Effector memory CD8-positive, alpha-beta T cell (primary cell): ENCODE measurements around the gene CFHR2.
"Not testable (repeated sequence)": the region's sequence is repeated elsewhere in the genome, so short reads cannot be mapped to it uniquely, and the experiment has no call there.

Source experiments
- ATAC-seq: fragments of 150-1000 bp; cut with Tn5 transposase; replicated peaks from 2 replicates; pipeline ENCODE4 v1.10.0; 2021; ENCODE audit warnings: mild to moderate bottlenecking, moderate library complexity
- DNase-seq, 3 experiments: peaks; one replicate each; pipeline ENCODE4 v3.0.0; 2021
- H3K27ac Mint-ChIP-seq, 2 donors: one replicate each; pipeline ENCODE4 v1.8.0; 2022; ENCODE audit warnings: mild to moderate bottlenecking in 2 of 2, mixed read lengths in 2 of 2, moderate library complexity in 2 of 2
- H3K27me3 Mint-ChIP-seq, 2 donors: one replicate each; pipeline ENCODE4 v1.8.0; 2022; ENCODE audit warnings: mixed read lengths in 2 of 2
- H3K36me3 Mint-ChIP-seq: one replicate; pipeline ENCODE4 v1.8.0; 2022; ENCODE audit warnings: mild to moderate bottlenecking, moderate library complexity, mixed read lengths; ENCODE audit not compliant: insufficient read depth
- H3K4me1 Mint-ChIP-seq, 2 donors: one replicate each; pipeline ENCODE4 v1.8.0; 2022; ENCODE audit warnings: low read depth in 2 of 2, mixed read lengths in 2 of 2
- H3K4me3 Mint-ChIP-seq, 2 donors: one replicate each; pipeline ENCODE4 v1.8.0; 2022; ENCODE audit warnings: mild to moderate bottlenecking in 2 of 2, mixed read lengths in 2 of 2, moderate library complexity in 2 of 2
- H3K9me3 Mint-ChIP-seq, 2 donors: one replicate each; pipeline ENCODE4 v1.8.0; 2022; ENCODE audit warnings: mixed read lengths in 2 of 2
- total RNA-seq, 9 experiments: gene quantifications; one replicate each; lab custom pipeline; 2026; lab: John Stamatoyannopoulos, UW

Gene CFHR2
- 0 to 0.32 (median 0) reads per million in 9 experiments for total RNA-seq

DNA sequence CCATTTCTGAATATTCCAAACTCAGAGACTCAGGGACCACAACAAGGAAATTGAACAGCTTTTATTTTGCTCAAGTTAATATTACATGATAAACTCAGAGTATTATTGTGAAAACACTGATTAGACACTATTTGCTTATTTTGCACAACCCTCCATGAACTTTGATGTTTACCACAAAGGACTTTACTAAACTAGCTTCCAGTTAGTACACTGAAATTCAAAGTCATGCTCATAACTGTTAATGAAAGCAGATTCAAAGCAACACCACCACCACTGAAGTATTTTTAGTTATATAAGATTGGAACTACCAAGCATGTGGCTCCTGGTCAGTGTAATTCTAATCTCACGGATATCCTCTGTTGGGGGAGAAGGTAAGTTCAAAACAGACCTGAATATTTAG is at the start of gene CFHR2:
Gene CFHR2, plus strand, starts transcription at position 171 of the 400 bp plus-strand sequence. Its CDS starts 143 bp downstream, at position 314.
- not testable (repeated sequence) for H3K27ac Mint-ChIP-seq, H3K4me3 Mint-ChIP-seq, H3K36me3 Mint-ChIP-seq, H3K9me3 Mint-ChIP-seq, ATAC-seq, H3K4me1 Mint-ChIP-seq, H3K27me3 Mint-ChIP-seq, DNase-seq

DNA sequence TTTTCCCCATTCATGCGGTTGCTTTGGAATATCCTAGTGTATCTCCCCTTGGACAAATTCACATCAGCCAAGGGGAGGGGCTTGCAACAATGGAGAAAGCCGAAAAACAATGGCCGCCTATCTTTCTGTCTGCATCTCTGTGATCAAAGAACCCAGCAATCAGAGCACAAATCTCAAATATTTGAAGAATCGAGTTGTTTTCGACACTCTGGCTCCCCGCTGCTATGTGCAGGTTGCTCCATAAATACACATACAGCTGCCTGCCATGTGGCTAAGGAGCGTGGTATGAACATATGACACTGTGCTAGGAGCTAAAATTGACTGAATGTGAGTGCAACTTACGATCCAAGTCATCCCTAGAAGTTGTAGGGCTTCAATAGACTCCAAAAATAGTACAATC is 47.2 kb upstream of the CFHR2 start:
- ATAC-seq (no peak), DNase-seq (no peak)
- H3K27me3 Mint-ChIP-seq, result peaks cover 7 to 25% of the 10 kb centered on the region in 2 donors

DNA sequence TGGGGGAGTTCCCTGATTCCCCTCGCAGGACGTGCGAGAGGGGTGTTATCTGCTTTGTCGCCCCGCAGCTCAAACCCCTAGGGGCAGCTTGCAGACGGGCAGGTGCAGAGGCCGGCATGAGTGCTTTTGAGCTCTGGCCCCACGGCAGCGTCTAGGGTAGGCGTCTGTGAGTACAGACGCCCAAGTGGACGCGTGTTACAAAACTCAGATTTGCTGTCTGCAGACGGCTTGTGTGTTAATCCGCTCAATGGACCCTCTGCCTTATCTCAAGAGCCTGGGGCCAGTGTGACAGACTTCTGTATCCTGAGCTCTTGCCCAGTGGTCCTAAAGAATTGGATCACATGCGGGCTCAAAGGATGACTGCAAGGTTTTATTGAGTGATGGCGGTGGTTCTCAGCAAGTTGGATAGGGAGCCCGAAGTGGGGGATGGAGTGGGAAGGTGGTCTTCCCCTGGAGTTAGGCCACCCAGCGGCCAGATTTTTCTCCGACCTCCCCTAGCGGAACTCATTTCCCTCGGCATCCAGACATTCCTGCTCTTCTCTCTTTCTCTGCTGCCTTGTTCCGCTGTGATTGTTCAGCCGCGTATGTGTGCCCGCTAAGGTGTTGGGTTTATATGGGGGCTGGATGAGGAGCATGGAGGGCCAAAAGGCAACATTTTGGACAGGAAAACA is 46.2 kb upstream of the CFHR2 start:
- H3K36me3 Mint-ChIP-seq, result no peaks in the 10 kb centered on the region
- H3K9me3 Mint-ChIP-seq, result peaks cover 0 to 3% of the 10 kb centered on the region in 2 donors
- DNase-seq, result no peak
- H3K27ac Mint-ChIP-seq, result no peak overlapping the region
- no peaks in the 10 kb centered on the region for H3K4me1 Mint-ChIP-seq
- no peak overlapping the region for H3K4me3 Mint-ChIP-seq
- ATAC-seq, result no peak
- peaks cover 7 to 25% of the 10 kb centered on the region in 2 donors for H3K27me3 Mint-ChIP-seq

More for the DNA sequence above, 47.2 kb upstream of the CFHR2 start:
- H3K36me3 Mint-ChIP-seq, result no peaks in the 10 kb centered on the region
- no peak overlapping the region for H3K27ac Mint-ChIP-seq
- H3K4me3 Mint-ChIP-seq, result no peak overlapping the region
- no peaks in the 10 kb centered on the region for H3K4me1 Mint-ChIP-seq
- no peaks in the 10 kb centered on the region for H3K9me3 Mint-ChIP-seq

DNA sequence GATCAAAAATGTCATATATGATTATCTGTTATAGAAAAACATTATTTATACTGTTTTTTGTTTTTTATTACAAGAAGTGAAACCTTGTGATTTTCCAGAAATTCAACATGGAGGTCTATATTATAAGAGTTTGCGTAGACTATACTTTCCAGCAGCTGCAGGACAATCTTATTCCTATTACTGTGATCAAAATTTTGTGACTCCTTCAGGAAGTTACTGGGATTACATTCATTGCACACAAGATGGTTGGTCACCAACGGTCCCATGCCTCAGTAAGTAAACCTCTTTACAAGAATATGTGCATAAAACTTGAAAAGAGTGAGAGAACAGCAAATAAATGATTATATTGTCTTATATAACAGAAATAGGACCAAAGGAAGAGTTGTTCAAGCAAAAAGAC is 41.2 kb upstream of the CFHR2 start:
- ATAC-seq (no peak), DNase-seq (no peak)
- H3K9me3 Mint-ChIP-seq, result peaks cover 0 to 3% of the 10 kb centered on the region in 2 donors
- no peaks in the 10 kb centered on the region for H3K4me1 Mint-ChIP-seq
- H3K27ac Mint-ChIP-seq, result no peak overlapping the region
- H3K4me3 Mint-ChIP-seq, result no peak overlapping the region
- no peaks in the 10 kb centered on the region for H3K36me3 Mint-ChIP-seq
- H3K27me3 Mint-ChIP-seq, result peaks cover 5 to 19% of the 10 kb centered on the region in 2 donors

DNA sequence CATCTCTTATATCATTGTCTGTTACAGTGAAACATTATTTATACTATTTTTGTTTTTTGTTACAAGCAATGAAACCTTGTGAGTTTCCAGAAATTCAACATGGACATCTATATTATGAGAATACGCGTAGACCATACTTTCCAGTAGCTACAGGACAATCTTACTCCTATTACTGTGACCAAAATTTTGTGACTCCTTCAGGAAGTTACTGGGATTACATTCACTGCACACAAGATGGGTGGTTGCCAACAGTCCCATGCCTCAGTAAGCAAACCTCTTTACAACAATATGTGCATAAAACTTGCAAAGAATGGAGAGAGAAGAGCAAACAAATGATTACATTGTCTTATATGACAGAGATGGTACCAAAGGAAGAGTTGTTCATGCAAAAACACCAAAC is 33.3 kb upstream of the CFHR2 start:
- ATAC-seq (no peak), DNase-seq (no peak)
- no peak overlapping the region for H3K27ac Mint-ChIP-seq
- H3K36me3 Mint-ChIP-seq, result no peaks in the 10 kb centered on the region
- no peaks in the 10 kb centered on the region for H3K27me3 Mint-ChIP-seq
- H3K4me3 Mint-ChIP-seq, result no peak overlapping the region
- no peaks in the 10 kb centered on the region for H3K4me1 Mint-ChIP-seq
- no peaks in the 10 kb centered on the region for H3K9me3 Mint-ChIP-seq

DNA sequence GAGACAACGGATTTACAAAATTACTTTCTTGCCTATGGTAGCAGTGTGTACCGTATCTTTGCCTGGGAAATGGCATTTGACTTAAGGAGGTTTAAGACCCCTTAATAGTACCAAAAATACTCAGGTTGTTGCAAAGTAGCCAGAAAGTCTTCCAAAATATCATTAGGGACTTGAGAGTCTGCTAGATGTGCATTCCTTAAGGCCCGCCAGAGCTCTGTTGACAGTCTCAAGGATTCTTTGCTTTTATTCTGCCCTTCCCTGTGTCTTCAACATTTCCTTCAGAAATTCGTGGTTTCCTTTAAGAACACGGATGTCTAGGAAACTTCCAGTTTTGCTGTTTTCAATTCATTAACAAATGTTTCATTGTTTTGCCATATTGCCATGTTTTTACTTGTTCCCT is 31.3 kb upstream of the CFHR2 start:
- not testable (repeated sequence) for ATAC-seq, H3K27ac Mint-ChIP-seq, H3K4me3 Mint-ChIP-seq

DNA sequence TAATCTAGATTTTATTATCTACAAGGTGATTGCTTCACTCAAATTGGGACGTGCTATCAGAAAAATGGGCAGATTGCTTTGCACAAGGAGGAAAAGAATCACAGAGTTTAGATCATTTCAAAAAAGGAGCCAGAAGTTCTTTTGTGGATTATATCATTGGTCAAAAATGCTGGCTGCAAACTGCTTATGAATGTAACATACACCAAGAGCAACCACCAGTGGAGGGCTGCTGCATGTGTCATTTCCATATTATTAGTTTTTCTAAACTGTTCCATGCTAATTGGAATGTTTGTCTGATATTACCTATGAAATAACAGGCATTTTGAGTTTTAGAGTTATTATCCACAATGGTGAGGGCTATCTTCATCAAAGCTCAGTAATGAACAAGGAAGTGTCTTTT is 16.7 kb upstream of the CFHR2 start:
- H3K9me3 Mint-ChIP-seq, H3K4me1 Mint-ChIP-seq, H3K4me3 Mint-ChIP-seq: not testable (repeated sequence)

More for the DNA sequence above, 31.3 kb upstream of the CFHR2 start:
- H3K9me3 Mint-ChIP-seq, DNase-seq, H3K27me3 Mint-ChIP-seq, H3K4me1 Mint-ChIP-seq, H3K36me3 Mint-ChIP-seq: not testable (repeated sequence)

DNA sequence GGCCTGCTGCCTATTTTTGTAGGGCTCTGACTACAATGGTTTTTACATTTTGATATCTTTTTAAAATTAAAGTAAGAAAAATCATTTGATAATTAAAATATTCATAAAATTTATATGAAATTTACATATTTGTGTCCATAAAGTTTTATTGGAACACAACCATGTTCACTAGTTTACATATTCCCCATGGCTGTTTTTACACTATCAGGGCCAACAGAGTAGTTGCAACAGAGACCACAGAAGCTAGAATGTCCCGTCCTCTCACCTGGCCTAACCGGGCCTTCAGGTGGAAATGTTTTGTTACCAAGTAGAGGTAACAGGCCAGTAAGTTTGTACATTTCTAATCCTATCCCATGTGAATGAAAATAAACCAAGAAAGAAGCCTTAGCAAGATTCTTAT is 10.7 kb upstream of the CFHR2 start:
- not testable (repeated sequence) for H3K27ac Mint-ChIP-seq, H3K4me3 Mint-ChIP-seq, H3K4me1 Mint-ChIP-seq, ATAC-seq, DNase-seq, H3K27me3 Mint-ChIP-seq, H3K9me3 Mint-ChIP-seq, H3K36me3 Mint-ChIP-seq

More for the DNA sequence above, 16.7 kb upstream of the CFHR2 start:
- not testable (repeated sequence) for H3K36me3 Mint-ChIP-seq, H3K27ac Mint-ChIP-seq, ATAC-seq, DNase-seq, H3K27me3 Mint-ChIP-seq

DNA sequence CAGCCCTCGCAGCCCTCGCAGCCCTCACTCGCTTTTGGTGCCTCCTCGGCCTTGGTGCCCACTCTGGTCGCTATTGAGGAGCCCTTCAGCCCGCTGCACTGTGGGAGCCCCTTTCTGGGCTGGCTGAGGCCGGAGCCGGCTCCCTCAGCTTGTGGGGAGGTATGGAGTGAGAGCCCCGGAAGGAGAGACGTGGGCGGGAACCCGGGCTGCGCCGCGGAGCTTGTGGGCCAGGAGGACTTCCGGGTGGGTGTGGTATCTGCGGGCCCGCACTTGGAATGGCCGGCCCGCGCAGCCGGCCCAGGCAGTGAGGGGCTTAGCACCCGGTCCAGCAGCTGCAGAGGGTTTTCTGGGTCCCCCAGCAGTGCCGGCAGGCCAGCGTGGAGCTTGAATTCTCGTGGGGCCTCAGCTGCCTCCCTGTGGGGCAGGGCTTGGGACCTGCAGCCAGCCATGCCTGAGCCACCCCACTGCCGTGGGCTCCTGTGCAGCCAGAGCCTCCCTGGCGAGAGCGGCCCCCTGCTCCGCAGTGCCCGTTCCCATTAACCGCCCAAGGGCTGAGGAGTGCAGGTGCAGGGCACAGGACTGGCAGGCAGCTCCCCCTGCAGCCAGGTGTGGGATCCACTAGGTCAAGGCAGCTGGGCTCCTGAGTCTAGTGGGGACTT is 9.9 kb upstream of the CFHR2 start:
- Mint-ChIP-seq H3K36me3 (no peaks in the 10 kb centered on the region), H3K27ac (no peak overlapping the region), H3K4me1 (no peaks in the 10 kb centered on the region), H3K9me3 (peaks cover 0 to under 1% of the 10 kb centered on the region in 2 donors), H3K27me3 (no peaks in the 10 kb centered on the region), H3K4me3 (no peak overlapping the region)
- DNase-seq (no peak), ATAC-seq (no peak)

DNA sequence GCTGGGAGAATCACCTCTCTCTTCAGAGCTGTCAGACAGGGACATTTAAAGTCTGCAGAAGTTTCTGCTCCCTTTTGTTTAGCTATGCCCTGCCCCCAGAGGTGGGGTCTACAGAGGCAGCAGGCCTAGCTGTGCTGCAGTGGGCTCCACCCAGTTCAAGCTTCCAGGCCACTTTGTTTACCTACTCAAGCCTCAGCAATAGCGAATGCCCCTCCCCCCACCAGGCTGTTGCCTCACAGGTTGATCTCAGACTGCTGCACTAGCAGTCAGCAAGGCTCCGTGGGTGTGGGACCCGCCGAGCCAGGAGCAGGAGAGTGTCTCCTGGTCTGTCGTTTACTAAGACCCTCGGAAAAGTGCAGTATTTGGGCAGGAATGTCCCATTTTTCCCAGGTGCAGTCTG is 2.1 kb upstream of the CFHR2 start:
- H3K27me3 Mint-ChIP-seq, H3K9me3 Mint-ChIP-seq, ATAC-seq, H3K4me3 Mint-ChIP-seq, H3K4me1 Mint-ChIP-seq, DNase-seq, H3K36me3 Mint-ChIP-seq, H3K27ac Mint-ChIP-seq: not testable (repeated sequence)

DNA sequence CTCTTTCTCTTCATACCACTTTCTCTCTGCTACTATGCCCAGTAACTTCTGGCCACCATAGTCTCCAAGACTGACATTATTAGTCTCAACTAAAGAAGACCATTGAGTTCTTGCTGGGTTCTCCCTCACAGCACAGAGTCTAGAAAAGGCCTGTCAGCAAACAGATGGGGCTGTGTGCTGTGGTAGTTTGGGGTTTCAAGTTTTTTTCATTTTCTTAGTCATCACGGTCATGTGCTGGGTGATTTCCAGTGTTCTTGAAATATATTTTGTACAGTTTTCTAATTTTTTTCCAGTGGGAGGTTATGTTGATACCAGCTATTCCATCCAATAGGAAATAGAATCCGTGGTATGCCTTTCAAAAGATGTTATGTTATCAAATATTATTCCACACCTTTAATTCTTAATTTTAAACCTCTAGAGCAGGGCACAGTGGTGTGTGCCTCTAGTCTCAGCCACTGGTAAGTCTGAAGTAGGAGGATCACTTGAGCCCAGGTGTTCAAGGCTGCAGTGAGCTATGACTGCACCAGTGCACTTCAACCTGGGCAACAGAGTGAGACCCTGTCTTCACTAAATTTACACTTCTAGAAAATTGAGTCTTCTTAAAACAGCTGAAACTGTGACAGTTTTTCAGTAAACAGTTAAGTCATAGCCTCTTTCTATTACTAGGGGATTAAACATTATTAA is 8.3 kb downstream of the CFHR2 start:
- Mint-ChIP-seq H3K4me3 (no peak overlapping the region), H3K27ac (no peak overlapping the region), H3K36me3 (no peaks in the 10 kb centered on the region), H3K4me1 (no peaks in the 10 kb centered on the region), H3K9me3 (no peaks in the 10 kb centered on the region), H3K27me3 (no peaks in the 10 kb centered on the region)
- DNase-seq (no peak), ATAC-seq (no peak)

DNA sequence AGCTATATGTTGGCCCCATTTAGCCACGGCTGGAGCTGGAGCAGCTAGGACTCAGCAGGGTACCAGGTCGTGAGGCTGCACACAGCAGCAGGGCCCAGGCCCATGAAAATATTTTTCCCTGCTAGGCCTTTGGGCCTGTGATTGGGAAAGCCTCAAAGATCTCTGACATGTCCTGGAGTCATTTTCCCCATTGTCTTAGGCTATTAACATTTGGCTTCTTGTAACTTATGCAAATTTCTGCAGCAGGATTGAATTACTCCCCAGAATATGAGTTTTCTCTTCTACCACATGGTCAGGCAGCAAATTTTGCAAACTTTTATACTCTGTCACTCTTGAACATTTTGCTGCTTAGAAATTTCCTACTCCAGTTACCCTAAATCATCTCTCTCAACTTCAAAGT is 11.2 kb downstream of the CFHR2 start:
- Mint-ChIP-seq H3K4me3 (no peak overlapping the region), H3K27me3 (no peaks in the 10 kb centered on the region), H3K9me3 (no peaks in the 10 kb centered on the region), H3K36me3 (no peaks in the 10 kb centered on the region), H3K4me1 (no peaks in the 10 kb centered on the region), H3K27ac (no peak overlapping the region)
- DNase-seq (no peak), ATAC-seq (no peak)

DNA sequence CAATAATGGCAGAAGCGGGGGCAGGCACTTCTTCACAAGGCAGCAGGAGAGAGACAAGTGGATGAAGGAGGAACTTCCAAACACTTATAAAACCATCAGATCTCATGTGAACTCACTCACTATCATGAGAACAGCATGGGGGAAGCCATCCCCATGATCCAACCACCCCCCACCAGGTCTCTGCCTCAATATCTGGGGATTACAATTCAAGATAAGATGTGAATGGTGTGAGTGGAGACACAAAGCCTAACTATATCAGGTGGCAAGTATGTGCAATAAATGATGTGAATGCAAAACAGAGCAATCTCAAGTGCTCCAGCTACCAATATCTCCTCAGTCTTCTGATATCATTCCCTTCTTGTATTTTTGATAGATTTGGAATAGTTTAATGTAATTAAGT is 12.4 kb downstream of the CFHR2 start:
- ATAC-seq (no peak), DNase-seq (no peak)
- Mint-ChIP-seq H3K9me3 (no peaks in the 10 kb centered on the region), H3K27ac (no peak overlapping the region), H3K27me3 (no peaks in the 10 kb centered on the region), H3K4me3 (no peak overlapping the region), H3K4me1 (no peaks in the 10 kb centered on the region), H3K36me3 (no peaks in the 10 kb centered on the region)

DNA sequence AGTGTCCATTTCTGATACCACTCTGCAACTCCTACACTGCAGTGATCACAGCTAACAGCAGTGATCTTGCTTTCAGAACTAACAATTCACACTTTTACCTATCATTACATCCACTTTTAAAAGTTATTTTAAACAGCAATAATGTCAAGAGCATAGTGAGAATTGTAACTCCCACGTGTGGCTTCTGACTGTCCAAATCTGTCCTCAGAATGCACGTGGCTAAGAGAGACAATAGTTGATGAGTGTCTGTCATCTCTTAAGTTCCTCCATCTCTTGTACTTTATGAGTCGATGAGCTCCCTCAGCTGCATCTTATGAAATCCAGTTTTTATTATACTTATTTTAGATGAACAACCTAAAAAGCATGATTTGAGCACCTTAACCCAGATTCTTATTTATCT is 17.3 kb downstream of the CFHR2 start:
- Mint-ChIP-seq H3K27ac (no peak overlapping the region), H3K4me1 (no peaks in the 10 kb centered on the region), H3K36me3 (no peaks in the 10 kb centered on the region), H3K9me3 (peaks cover 0 to 2% of the 10 kb centered on the region in 2 donors), H3K4me3 (no peak overlapping the region), H3K27me3 (no peaks in the 10 kb centered on the region)
- ATAC-seq, result no peak
- DNase-seq, result no peak
